RKO (cell line): ENCODE measurements around the gene CTDP1.

Source experiments
- DNase-seq: peaks from one replicate; pipeline ENCODE4 v3.0.0-alpha.2; 2016; ENCODE audit warnings: low spot score

Gene CTDP1, protein sequence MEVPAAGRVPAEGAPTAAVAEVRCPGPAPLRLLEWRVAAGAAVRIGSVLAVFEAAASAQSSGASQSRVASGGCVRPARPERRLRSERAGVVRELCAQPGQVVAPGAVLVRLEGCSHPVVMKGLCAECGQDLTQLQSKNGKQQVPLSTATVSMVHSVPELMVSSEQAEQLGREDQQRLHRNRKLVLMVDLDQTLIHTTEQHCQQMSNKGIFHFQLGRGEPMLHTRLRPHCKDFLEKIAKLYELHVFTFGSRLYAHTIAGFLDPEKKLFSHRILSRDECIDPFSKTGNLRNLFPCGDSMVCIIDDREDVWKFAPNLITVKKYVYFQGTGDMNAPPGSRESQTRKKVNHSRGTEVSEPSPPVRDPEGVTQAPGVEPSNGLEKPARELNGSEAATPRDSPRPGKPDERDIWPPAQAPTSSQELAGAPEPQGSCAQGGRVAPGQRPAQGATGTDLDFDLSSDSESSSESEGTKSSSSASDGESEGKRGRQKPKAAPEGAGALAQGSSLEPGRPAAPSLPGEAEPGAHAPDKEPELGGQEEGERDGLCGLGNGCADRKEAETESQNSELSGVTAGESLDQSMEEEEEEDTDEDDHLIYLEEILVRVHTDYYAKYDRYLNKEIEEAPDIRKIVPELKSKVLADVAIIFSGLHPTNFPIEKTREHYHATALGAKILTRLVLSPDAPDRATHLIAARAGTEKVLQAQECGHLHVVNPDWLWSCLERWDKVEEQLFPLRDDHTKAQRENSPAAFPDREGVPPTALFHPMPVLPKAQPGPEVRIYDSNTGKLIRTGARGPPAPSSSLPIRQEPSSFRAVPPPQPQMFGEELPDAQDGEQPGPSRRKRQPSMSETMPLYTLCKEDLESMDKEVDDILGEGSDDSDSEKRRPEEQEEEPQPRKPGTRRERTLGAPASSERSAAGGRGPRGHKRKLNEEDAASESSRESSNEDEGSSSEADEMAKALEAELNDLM

DNA sequence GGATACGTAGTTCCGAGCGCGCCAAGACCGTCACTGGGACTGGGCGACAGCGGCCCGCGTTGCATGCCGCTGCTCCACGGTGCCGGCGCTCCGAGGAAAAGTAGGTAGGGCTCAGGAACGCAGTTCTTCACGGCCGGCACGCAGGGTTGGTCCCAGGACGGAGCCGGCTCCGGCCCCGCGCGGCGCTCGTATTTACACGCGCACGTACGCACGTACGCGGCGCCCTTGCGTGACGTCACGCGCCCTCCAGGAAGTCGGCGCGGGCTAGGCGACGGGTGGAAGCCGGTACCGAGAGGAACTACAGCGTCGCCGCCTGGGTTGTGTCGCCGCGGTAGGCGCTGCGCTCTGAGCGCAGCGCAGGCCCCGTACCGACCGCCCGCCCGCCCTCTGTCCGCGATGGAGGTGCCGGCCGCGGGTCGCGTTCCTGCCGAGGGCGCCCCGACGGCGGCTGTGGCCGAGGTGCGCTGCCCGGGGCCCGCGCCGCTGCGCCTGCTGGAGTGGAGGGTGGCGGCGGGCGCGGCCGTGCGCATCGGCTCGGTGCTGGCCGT is at the start of gene CTDP1:
TSS of gene CTDP1 (plus strand) at position 252 of the 548 bp plus-strand sequence. CDS start at position 397, 145 bp downstream.
- peak; percentile 93 for DNase-seq

DNA sequence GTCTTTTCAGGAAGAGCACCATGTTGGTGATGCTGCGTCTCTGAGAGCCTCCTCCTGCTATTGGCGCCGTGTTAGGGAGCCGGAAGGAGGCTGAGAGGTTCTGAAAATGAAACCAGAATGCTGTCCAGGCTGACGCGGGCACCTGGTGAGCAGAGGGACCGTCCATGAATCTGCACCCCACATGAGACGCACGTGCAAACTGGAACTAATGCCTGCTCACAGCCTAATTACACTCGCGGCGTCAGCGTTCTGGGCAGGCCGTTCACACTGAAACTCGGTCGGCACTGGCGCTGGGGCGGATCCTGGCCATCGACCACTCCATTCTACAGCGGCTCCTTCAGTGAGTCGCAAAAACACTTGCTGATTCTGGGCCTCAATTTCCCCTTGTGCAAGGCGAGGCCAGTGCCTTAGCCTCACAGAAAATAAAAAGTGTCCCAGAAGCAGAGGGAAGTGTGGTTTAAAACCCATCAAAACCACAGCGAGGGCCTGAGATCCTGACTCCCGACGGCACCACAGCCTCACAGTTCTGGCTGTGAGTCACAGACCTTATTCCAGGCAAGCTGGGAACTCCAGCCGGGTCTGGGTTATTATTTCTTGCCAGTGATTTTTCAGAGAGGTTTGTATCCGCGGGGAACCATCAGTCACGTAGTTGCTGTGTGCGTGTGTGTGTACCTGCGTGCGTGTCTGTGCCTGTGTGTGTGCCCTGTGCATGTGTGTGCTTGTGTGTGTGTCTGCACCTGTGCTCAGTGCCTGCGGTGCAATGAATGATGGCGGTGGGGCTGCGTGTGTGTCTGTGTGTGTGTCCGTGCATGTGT is 49.1 kb upstream of the CTDP1 start:
- DNase-seq, result no peak

DNA sequence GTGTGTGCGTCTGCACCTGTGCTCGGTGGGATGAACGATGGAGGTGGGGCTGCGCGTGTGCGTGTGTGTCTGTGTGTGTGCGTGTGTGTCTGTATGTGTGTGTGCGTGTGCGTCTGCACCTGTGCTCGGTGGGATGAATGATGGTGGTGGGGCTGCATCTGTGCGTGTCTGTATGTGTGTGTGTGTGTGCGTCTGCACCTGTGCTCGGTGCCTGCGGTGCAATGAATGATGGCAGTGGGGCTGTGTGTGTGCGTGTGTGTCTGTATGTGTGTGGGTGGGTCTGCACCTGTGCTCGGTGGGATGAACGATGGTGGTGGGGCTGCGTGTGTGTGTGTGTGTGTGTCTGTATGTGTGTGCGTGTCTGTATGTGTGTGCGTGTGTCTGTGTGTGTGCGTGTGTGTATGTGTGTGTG is 48.5 kb upstream of the CTDP1 start:
- DNase-seq, result no peak

DNA sequence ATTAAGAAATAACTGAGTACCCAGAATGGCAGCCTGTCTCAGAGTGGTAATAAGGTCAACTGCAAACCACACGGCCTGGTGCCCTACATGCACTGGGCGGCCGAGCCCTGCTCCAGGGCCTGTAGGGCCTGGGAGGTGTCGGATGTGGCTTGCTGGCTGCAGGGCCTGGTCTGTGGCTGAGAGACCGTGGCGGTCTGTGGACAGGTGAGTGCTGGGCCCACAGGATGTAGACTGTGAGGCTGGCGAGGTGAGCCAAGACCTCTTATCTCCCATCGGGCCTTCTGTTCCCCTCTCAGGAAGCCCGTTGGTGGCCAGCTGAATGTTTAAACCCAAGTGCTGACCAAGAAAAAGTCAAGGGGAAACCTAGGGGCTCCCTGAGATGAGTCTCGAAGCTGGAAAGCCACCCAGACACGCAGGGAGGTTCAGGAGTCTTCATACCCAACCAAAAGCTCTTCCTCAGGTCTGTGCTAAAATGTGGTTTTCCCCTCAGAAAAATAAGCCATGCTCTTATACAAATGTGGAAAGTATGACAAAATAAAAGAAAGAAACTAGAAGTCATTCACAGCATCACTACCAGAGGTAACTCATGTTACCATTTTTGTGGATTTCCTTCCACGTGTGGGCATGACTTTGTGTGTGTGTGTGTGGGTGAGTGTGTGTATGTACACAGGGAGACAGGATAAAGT is 47.7 kb upstream of the CTDP1 start:
- no peak for DNase-seq

DNA sequence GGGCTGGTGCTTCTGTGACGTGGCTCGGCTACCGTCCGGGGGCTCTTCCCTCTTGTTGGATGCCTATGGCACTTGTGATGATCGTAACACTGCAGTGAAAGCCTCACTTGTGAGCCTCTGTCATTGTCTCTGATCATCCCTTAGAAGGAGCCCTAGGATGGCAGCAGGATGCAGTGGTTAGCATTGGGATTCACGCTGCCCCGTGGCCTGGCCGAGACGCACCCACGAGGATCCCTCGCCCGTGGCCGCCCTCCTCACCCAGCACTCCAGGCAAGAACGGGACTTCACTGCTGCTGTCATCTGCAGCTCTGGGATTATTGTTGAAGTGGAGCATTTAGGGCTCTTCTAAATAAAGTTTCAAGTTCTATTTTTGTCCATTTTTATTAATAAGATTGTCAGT is 46.8 kb upstream of the CTDP1 start:
- DNase-seq, result no peak

DNA sequence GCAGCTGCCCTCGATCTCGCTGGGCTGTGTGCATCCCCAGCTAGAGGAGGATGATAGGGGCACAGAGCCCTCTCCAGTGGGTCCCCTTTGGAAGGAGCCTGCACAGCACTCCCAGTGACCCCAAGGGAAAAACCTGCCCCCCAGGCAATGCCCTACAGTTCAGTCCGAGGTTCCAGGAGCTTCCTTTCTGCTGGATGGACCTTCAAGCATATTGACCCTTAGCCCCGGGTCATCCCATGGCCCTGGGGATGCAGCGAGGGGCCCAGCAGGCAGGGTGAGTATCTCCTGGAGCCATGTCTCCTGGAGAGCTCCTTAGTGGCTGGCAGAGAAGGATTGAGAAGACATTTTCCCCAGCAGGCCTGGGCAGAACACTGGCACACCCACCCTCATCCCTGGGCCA is 45.4 kb upstream of the CTDP1 start:
- DNase-seq, result no peak

DNA sequence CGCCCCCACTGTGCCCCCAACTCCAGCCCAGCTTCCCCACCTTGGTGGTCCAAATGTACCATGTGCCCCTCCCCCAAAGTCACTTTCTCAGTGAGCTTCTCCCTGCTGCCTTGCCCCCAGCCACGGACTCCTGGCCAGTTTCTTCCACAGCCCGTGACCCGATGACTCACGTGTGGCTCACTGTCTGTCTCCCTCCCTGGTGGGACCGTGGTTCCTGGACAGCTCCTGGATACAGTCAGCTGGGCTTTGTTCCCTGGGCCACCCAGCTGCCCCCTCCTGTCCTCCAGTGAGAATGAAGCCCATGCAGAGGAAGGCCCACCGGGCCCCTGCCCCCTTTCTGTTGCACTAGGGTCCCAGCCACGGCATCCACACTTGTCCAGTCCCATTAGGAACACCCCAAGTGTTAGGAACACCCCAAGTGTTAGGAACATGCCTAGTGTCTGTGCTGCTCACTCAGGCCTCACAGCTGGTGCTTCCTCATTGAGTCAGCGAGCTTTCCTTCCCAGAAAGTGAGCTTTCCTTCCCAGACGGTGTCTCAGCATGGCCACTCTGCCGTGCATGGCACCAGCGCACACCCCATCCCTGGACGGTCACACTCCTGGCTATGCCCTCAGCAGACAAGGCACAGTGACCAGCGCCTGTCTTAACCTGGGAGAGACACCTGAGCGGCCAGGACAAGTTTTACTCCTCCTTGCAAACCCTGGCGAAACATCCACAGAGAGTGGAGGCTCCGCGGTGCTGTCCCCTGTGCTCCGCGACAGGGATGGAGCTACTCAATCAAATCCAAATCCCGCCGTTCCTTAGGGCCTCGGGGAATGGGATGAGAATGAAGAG is 44.8 kb upstream of the CTDP1 start:
- DNase-seq, result no peak

DNA sequence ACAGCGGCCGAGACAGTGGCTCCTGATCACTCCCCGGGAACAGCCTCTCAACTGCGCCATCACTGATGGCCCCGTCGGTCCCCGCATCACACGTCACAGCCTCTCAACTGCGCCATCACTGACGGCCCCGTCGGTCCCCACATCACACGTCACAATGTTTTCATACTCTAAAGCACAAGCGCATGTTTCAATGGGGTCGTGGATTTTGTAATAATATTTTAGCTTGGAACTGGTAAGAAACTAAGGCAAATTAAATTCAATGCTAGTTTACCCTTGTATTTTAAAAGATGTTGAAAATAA is 44.2 kb upstream of the CTDP1 start:
- DNase-seq, result no peak

DNA sequence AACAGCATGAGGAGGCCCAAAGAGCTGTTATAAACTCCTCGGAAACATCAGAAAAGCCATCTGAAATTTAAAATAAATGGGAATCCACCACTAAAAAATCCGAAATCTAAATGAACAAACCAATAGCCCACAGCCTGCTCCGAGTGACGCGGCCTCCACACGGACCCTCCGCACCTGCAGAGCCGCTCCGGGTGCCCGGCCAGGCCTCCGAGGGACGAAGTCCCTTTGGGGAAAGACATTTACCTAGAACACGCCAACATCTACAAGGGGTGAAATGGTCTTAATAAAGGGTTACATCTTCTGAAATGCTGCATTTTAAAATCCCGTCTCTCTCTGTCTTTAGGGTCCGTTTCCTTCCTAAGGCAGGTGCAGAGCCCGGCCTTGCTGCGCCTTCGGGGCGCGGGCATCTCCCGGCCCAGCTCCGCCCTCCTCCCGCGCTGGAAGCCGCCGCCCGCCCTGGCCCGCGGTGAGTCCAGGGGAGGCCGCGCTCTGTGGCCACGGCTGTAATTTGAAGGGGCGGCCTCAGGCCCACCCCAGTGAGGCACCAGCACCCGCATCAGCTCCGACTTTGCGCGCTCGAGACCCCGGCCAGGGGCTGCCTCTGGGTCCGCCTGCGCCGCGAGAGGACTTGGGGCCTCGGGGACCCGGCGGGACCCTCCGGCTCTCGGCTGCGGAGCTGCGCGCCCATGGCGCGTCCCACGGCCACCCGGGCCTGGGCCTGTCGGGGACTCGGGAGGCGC is 42.3 kb upstream of the CTDP1 start:
- no peak for DNase-seq

DNA sequence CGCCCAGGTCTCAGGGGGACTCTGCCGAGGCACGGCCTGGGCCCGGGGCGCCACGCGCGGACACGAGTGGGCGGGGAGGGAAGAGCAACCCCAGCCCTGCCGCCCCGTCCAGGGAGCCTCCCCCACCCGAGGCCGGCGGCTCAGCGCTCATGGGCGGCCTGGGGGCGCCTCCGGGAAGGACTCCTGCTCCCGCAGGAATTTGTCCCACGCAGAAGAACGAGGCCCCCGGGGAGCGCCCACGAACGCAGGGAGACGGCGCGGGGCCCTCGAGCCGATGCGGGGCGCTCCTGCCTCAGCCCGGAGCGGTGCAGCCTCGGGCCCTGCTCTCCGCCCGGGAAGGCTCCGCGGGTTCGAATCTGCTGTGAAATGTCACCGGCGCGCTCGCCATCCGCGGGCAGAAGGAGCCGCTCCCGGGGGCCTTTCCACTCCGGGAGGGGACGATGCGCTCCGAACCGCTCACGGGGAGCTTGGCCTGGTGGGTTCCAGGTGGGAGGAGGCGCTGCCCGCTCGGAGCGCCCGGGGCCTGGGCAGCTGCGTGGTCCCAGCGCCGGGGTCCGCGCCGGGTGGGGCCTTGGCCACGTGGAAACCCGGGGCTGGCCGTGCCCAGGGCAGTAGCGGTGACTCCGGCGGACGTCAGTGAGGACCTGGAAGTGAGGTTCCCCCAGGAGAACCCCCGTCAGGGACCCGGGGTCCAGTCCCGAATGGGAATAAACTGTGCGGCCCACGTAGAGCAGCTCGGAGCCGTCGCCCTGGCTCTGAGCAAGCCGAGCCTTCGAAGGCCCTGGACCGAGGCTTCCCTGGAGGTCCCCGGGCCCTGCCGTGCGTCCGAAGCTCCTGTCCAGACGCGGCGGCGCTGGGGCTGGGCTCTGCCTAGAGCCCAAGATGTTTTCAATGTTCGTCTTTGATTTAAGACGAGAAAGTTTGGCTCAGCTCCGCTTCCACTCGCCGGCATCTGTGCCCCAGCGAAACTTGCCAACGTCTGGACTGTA is 41.4 kb upstream of the CTDP1 start:
- no peak for DNase-seq

DNA sequence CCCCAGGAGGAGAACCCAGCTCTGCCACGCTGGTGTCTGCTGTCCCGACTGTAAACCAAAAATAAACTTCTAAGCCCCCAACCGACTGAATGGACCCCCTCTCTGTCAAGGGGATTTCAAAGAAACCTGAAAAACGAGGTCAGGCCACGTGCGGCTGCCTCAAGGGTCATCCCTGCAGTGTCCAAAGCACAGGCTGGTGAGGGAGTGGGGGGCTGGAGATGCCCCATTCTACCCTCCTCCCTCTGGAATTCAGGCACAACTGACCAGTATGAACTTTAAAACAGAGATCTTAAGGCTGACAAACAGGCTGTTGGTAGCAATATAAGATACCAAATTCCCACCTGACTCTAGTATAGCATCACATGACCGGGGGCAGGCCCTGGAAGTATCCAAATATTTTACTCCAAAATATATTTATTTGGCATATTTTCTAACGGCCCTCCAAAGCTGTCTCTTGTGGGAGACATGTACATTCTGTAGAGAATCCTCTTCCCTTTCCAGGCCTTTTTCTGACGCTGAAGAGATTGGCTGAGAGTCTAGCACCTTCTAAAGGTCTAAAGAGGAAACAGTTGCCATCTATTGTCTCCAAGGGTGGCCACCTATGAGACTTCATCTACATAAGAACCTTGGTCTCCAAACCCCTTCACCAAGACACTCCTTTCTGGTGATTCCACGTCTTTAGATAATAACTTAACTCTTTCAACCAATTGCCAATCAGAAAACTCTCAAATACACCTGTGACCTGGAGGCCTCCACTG is 40.4 kb upstream of the CTDP1 start:
- DNase-seq, result no peak

DNA sequence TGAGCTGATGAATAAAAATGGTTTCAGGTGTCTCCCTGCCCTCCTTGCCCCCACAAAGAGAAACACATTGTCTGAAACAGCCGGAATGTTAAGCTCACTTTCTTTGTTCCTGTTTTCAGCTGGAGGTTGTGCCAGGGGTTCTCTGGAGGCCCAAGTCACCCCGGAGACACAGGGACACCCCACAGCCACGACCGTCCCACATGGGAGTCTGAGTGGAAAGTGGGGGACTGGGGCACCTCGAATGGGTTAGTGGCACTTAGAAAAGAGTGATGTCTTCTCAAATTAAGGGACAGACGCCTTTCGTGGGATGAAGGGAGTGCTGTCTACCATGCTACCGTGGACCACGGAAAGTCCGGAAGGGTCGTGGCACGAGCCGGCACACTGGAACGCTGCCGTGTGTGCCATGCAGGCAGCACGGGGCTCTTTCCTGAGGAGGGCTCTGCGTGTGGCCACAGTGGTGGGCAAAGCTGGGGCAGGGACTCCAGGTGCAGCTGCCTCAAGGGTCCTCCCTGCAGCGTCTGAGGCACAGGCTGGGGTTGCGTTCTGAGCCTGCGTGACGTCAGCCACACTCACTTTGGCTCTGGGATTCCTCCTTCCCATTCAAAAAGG is 39.4 kb upstream of the CTDP1 start:
- no peak for DNase-seq

DNA sequence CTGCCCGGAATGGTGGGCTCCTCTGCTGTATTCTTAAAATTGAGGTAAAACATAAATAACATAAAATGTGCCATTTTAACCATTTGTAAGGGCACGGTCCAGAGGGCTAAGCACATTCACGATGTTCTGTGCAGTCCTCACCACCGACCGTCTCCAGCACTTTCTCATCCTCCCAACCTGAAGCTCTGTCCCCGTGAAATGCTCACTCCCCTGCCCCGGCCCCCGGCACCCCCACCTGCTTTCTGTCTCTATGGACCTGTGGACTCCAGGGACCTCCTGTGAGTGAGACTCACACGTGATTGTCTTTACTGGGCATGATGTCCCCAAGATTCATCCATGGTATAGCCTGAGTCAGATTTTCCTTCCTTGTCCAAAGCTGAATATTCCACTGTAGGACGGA is 38.7 kb upstream of the CTDP1 start:
- DNase-seq, result no peak

DNA sequence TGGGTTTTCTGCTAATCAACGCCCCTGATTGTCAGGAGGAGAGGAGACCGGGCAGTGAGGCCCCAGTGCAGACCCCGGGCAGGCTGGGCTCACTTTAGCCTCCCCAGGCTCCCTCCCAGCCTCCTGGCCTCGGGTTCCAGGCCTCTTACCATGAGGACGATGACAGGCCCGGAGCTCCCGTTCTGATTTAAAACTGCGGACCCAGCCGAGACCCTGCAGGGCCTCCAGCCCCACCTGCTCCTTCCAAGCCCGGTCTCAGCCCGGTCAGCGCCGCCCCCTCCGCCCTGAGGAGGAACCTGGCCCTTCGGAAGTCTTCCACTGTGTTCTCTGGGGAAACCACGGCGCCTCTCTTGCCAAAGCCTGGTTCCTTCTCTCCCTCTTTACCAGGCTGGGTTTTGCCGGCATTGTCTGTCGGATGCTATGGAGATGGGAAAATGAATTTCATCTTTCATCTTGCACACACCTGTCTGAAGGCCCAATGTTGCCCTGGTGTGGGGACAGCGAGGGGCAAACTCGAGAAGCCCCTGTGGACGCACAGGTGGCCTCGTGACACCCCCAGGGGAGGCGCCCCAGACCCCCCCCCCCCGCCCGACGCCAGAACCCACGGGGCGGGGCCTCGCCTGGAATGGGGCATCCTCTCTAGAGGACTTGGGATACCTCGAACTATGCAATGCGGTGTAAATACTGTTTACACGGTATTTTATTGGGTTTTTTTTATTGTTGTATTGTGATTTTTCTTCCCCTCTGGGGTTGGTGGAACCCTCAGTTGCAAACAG is 37.7 kb upstream of the CTDP1 start:
- no peak for DNase-seq

DNA sequence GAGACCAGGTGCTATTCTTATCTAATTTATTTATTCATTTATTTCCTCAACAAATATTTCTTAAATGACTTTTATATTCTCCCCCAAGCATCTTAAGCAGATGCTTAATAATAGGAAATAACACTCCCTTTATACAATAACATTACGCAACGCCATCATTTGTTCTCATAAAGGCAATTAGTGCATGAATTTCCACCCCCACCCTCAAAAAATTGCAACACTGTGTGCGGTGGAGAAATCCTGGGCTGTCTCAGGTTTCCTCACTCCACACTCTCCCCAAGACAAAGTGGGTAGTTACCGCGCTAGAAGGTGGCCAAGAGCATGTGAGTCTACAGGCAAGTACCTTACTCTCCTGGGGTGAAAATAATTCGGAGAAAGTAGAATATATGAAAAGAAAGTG is 37.0 kb upstream of the CTDP1 start:
- no peak for DNase-seq
